DOHH2 (cell line): Measurements from ENCODE around the gene TASP1.

ENCODE experiments used
- H3F3A ChIP-seq: fragments of 200-600 bp; sonication (generic), shearing (Covaris generic); 2 replicates; pipeline ENCODE4 v1.6.0; 2016; ENCODE audit warnings: antibody characterized with exemption, mild to moderate bottlenecking; ENCODE audit not compliant: control insufficient read depth, insufficient read depth
- H3K27ac ChIP-seq: fragments of 200-600 bp; sonication (generic); 2 replicates; pipeline ENCODE4 v1.5.1; 2014; ENCODE audit warnings: low read depth, mild to moderate bottlenecking, low read length, moderate library complexity
- H3K27me3 ChIP-seq: fragments of 200-600 bp; sonication (generic); 2 replicates; pipeline ENCODE4 v1.6.1; 2014; ENCODE audit warnings: mild to moderate bottlenecking, low read length, mixed read lengths; ENCODE audit not compliant: control insufficient read depth
- H3K36me3 ChIP-seq: fragments of 200-600 bp; sonication (generic); 2 replicates; pipeline ENCODE4 v1.6.1; 2014; ENCODE audit warnings: mild to moderate bottlenecking, low read length, moderate library complexity, mixed read lengths; ENCODE audit not compliant: control insufficient read depth
- H3K4me1 ChIP-seq: fragments of 200-600 bp; sonication (generic); 2 replicates; pipeline ENCODE4 v1.6.1; 2014; ENCODE audit warnings: mild to moderate bottlenecking, low read length, mixed read lengths; ENCODE audit not compliant: control insufficient read depth
- H3K4me2 ChIP-seq: fragments of 200-600 bp; sonication (generic); 2 replicates; pipeline ENCODE4 v1.6.0; 2014; ENCODE audit warnings: mild to moderate bottlenecking, low read length, moderate library complexity
- H3K4me3 ChIP-seq: fragments of 200-600 bp; sonication (generic); 2 replicates; pipeline ENCODE4 v1.5.1; 2014; ENCODE audit warnings: mild to moderate bottlenecking, low read length, mixed read lengths
- H3K79me2 ChIP-seq: fragments of 200-600 bp; sonication (generic); 2 replicates; pipeline ENCODE4 v1.6.1; 2014; ENCODE audit warnings: mild to moderate bottlenecking, low read length, mixed read lengths; ENCODE audit not compliant: control insufficient read depth
- H3K9me2 ChIP-seq: fragments of 200-600 bp; sonication (generic); replicated peaks from 2 replicates; pipeline ENCODE4 v1.6.1; 2014; ENCODE audit warnings: mild to moderate bottlenecking, low read length, mixed read lengths; ENCODE audit not compliant: control insufficient read depth
- H3K9me3 ChIP-seq: fragments of 200-600 bp; sonication (generic); 2 replicates; pipeline ENCODE4 v1.6.1; 2014; ENCODE audit warnings: antibody characterized with exemption, low read length, mixed read lengths; ENCODE audit not compliant: control insufficient read depth, insufficient read depth
- H4K20me1 ChIP-seq: fragments of 200-600 bp; sonication (generic); 2 replicates; pipeline ENCODE4 v1.6.0; 2014; ENCODE audit warnings: low read depth, mild to moderate bottlenecking, antibody characterized with exemption, low read length, moderate library complexity; ENCODE audit not compliant: control insufficient read depth, insufficient read depth
- EZH2phosphoT487 ChIP-seq: fragments of 200-600 bp; sonication (generic); IDR thresholded peaks from 2 replicates; pipeline ENCODE4 v1.6.1; 2017; ENCODE audit warnings: borderline replicate concordance, mild to moderate bottlenecking, antibody characterized with exemption, low read length, moderate library complexity, mixed read lengths
- TF ChIP-seq, protein P1 (sequence below): fragments of 200-600 bp; sonication (generic); IDR thresholded peaks from one replicate; pipeline ENCODE4 v1.5.1; 2014; ENCODE audit warnings: antibody characterized with exemption, mild to moderate bottlenecking, low read depth, low read length; ENCODE audit not compliant: poor library complexity, severe bottlenecking

The TASP1 gene

DNA sequence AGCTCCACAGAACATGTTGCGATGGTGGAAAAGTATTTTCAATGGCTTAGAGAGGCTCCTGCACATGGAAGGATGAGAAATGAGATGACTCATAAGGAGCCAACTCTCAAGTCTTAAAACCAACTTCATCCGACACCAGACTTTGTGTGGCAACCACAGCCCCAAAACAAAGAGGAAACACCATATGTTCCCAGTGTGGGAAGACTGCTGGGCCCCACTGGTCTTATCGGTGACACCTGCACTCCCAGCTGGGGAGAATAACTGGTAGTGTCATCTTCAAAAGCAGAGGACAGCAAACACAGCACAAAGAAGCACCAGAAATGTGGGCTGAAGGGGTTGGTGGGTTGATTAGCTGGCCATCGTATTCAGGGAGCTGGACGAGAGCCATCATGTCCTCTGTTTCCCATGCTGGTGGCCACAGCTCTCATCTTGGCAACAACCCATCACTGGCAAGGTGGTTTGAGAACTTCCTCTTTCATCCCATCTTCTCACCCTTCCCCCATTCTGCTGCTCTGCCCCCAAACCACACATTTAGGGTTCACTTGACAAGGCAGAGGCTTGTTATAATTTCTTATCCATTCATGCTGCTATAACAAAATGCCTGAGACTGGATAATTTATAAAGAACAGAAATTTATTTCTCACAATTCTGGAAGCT, 46.0 kb upstream of the TASP1 start:
- H3K4me2 ChIP-seq, result no peak overlapping the region
- H3F3A ChIP-seq, result no peaks in the 10 kb centered on the region
- H3K4me3 ChIP-seq, result no peak overlapping the region
- TF ChIP-seq EZH2phosphoT487, result no peak
- TF ChIP-seq, protein P1, sequence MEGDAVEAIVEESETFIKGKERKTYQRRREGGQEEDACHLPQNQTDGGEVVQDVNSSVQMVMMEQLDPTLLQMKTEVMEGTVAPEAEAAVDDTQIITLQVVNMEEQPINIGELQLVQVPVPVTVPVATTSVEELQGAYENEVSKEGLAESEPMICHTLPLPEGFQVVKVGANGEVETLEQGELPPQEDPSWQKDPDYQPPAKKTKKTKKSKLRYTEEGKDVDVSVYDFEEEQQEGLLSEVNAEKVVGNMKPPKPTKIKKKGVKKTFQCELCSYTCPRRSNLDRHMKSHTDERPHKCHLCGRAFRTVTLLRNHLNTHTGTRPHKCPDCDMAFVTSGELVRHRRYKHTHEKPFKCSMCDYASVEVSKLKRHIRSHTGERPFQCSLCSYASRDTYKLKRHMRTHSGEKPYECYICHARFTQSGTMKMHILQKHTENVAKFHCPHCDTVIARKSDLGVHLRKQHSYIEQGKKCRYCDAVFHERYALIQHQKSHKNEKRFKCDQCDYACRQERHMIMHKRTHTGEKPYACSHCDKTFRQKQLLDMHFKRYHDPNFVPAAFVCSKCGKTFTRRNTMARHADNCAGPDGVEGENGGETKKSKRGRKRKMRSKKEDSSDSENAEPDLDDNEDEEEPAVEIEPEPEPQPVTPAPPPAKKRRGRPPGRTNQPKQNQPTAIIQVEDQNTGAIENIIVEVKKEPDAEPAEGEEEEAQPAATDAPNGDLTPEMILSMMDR, result no peak
- H3K4me1 ChIP-seq, result no peaks in the 10 kb centered on the region
- H3K9me2 ChIP-seq, result no peaks in the 10 kb centered on the region
- no peaks in the 10 kb centered on the region; the same call in 1 of the 2 replicates for H3K27me3 ChIP-seq
- no peaks in the 10 kb centered on the region for H3K36me3 ChIP-seq
- H3K9me3 ChIP-seq, result no peaks in the 10 kb centered on the region
- H3K27ac ChIP-seq, result no peak overlapping the region
- no peaks in the 10 kb centered on the region for H4K20me1 ChIP-seq
- no peaks in the 10 kb centered on the region for H3K79me2 ChIP-seq

DNA sequence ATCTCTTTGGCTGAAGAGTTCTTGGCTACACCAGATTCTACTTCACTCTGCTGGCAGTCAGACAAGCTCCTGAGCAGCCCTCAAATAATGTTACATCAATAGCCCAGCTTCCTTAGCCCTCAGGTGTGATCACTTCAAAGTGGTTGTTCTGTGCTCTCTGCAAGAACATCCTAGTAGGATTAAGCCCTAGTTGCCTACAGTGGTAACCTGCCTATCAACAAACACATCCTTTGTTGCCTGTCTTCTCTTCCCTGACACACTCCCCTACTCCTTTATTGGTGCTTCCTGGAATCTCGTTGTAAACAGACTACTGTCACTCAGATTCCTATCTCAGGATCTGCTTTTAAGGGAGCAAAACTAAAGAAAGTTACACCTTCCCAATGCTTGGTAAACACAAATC, 45.1 kb upstream of the TASP1 start:
- Histone ChIP-seq H3F3A (no peaks in the 10 kb centered on the region), H3K36me3 (no peaks in the 10 kb centered on the region), H3K27ac (no peak overlapping the region), H3K79me2 (no peaks in the 10 kb centered on the region), H4K20me1 (no peaks in the 10 kb centered on the region), H3K4me1 (no peaks in the 10 kb centered on the region), H3K9me3 (no peaks in the 10 kb centered on the region), H3K9me2 (no peaks in the 10 kb centered on the region), H3K4me3 (no peak overlapping the region), H3K4me2 (no peak overlapping the region), H3K27me3 (no peaks in the 10 kb centered on the region; the same call in 1 of the 2 replicates)
- TF ChIP-seq, protein P1, result no peak
- no peak for TF ChIP-seq EZH2phosphoT487

DNA sequence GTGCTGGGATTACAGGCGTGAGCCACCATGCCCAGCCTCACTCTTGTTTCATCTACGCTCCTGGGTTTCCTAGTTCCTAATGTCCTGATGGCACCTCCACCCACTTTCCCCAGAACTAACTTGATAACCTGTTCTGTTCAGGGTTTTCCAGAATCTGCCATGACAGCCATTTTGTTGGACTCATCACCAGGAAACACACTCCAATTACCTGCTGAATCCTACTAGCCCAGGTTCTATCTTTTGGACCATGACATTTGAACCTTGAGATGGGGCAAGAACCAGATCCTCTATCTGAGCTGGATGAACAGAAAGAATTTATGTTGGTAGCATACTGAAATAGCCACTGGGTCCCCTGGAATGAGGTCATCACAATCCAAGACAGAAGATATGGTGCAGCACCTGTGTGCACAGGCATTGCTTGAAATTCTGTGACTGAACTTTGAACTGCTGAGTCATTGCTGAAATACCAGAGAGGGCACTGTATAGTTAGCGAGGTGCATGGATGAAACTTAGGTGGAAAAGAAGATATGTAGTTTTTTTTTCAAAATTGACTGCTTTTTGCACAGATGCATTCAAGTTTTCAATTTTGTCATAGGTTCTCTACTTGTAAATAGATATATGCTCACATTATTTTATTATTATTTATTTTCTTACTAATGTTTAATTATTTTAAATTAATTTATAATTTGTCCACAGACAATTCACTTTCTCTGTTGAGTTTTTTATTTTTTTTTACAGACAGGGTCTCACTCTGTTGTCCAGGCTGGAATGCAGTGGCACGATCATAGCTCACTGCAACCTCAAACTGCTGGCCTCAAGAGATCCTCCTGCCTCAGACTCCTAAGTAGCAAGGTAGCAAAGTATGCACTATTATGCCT, 42.8 kb upstream of the TASP1 start:
- Histone ChIP-seq H3K9me2 (no peaks in the 10 kb centered on the region), H3K36me3 (no peaks in the 10 kb centered on the region), H3K4me3 (no peak overlapping the region), H3K79me2 (no peaks in the 10 kb centered on the region), H3K27me3 (no peaks in the 10 kb centered on the region; the same call in 1 of the 2 replicates), H3K9me3 (no peaks in the 10 kb centered on the region), H3K27ac (no peak overlapping the region), H3F3A (no peaks in the 10 kb centered on the region), H4K20me1 (no peaks in the 10 kb centered on the region), H3K4me2 (no peak overlapping the region), H3K4me1 (no peaks in the 10 kb centered on the region)
- no peak for TF ChIP-seq EZH2phosphoT487
- TF ChIP-seq, protein P1, result no peak
